ENCODE results near the gene PIK3C2B.
"Not testable (repeated sequence)": the region's sequence is repeated elsewhere in the genome, so short reads cannot be mapped to it uniquely, and the experiment has no call there.

The PIK3C2B gene

GRCh38 chr1:204494281-204495077 is at the start of gene PIK3C2B:
Gene PIK3C2B, minus strand, starts transcription at chr1:204494805. Its CDS starts 25,003 bp downstream, at chr1:204469802.
- DNase-seq = peak; percentile 26

GRCh38 chr1:204544321-204544720 is 49.7 kb upstream of the PIK3C2B start:
- no peak for DNase-seq

- no peak for DNase-seq
Measured at GRCh38 chr1:204541626-204542025, 47.0 kb upstream of the PIK3C2B start.

GRCh38 chr1:204532832-204533231 is 38.2 kb upstream of the PIK3C2B start:
- DNase-seq = no peak

- DNase-seq = no peak
Measured at GRCh38 chr1:204530932-204531331, 36.3 kb upstream of the PIK3C2B start.

GRCh38 chr1:204529371-204529895 is 34.8 kb upstream of the PIK3C2B start:
- DNase-seq = no peak

GRCh38 chr1:204528677-204529076 is 34.1 kb upstream of the PIK3C2B start:
- no peak for DNase-seq

GRCh38 chr1:204528241-204528640 is 33.6 kb upstream of the PIK3C2B start:
- DNase-seq = no peak

- no peak for DNase-seq
Measured at GRCh38 chr1:204524986-204525385, 30.4 kb upstream of the PIK3C2B start.

- no peak for DNase-seq
Measured at GRCh38 chr1:204523605-204524215, 29.1 kb upstream of the PIK3C2B start.

GRCh38 chr1:204521941-204522521 is 27.4 kb upstream of the PIK3C2B start:
- not testable (repeated sequence) for DNase-seq

GRCh38 chr1:204520834-204521709 is 26.5 kb upstream of the PIK3C2B start:
- no peak for DNase-seq

- not testable (repeated sequence) for DNase-seq
Measured at GRCh38 chr1:204517382-204517781, 22.8 kb upstream of the PIK3C2B start.

- DNase-seq = peak; percentile 98
Measured at GRCh38 chr1:204516180-204516879, 21.7 kb upstream of the PIK3C2B start, which contains the start of gene MDM4. Gene MDM4, plus strand, starts transcription at chr1:204516406. Its CDS starts 9,113 bp downstream, at chr1:204525519.

GRCh38 chr1:204514828-204515227 is 20.2 kb upstream of the PIK3C2B start:
- no peak for DNase-seq

- DNase-seq = no peak
Measured at GRCh38 chr1:204513117-204513716, 18.6 kb upstream of the PIK3C2B start.

- DNase-seq = no peak
Measured at GRCh38 chr1:204511366-204511765, 16.8 kb upstream of the PIK3C2B start.

- DNase-seq = no peak
Measured at GRCh38 chr1:204509186-204509635, 14.6 kb upstream of the PIK3C2B start.

GRCh38 chr1:204507317-204508105 is 12.9 kb upstream of the PIK3C2B start:
- peak; percentile 70 for DNase-seq

GRCh38 chr1:204506969-204507316 is 12.3 kb upstream of the PIK3C2B start:
- peak; percentile 90 for DNase-seq

All from NCI-H446 treated with DMSO at 0.1 percent for 48 hours (cell line).